ENCODE results near the gene LRR1. TPM values are rescaled to one million over a fixed set of nuclear protein-coding genes. Genes with fewer than 3 reads are reported as not detected.

LRR1 gene
- total and polyA plus RNA-seq, 9 of the 15 experiments (the other 6 are each of a cell fraction or from before 2014, with no cell fraction given) = 26.5 to 58.1 (median 31.8) TPM

DNA sequence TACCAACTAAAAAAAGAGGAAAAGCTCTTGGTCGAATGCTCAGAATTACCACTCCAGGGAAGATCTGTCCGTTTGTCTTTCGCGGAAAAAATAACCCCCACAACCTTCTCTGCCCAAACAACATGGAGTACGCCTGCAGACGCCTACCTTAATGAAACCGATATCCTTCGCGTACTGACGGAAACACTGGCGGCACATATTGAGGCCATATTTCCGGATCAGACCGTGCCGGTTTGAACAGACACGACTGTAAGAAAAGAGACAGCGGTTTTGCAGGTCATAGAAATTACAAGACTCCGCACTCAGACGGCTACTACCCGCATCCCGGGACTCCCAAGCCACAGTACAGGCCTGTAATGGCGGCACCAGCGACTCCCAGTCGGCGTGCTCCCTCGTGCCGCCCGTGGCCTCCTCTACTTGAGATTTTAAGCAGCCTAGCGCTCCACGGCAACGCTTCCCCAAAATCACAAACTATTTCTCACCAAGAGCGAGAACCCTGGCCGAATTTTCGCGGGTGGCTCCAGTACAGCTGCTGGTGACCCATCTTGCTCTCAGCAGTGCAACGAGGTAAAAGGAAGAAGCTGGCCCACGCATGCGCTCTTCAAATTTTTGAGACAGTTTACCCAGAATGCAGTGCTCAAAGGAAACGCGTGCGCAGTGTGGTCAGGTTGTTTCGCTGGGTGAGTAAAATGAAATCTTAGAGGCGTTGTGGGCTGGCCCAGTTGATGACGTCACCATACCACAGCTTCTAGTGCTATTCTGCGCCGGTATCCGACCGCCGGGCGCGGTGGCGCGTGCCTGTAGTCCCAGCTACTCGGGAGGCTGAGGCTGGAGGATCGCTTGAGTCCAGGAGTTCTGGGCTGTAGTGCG lies 12.7 kb upstream of the LRR1 start, which contains the start of gene RPS29 (continued):
- TF ChIP-seq PBX2 (CRISPR knock-in tag; IDR thresholded peaks at IDR 0.05; ENCODE audit: low read depth) (no peak), PBX2 (tag; conservative IDR thresholded peaks at IDR 0.05; ENCODE audit: low read depth) (no peak), RFX5 (IDR thresholded peaks at IDR 0.05; ENCODE audit: low read depth, low read length) (peak; percentile 52; the same call in 1 of the 2 replicates), SRSF7 (optimal IDR thresholded peaks at IDR 0.05; ENCODE audit: low read depth, low read length) (no peak), ZBTB43 (CRISPR knock-in tag; IDR thresholded peaks at IDR 0.05) (no peak), SMAD4 (CRISPR knock-in tag; conservative IDR thresholded peaks at IDR 0.05) (peak; percentile 59; the same call in 1 of the 2 replicates), BDP1 (IDR thresholded peaks at IDR 0.05; ENCODE audit: insufficient read depth, insufficient read length) (peak; percentile 37), MCM5 (IDR thresholded peaks at IDR 0.05; ENCODE audit: low read depth) (no peak), MTA3 (IDR thresholded peaks at IDR 0.05; ENCODE audit: borderline replicate concordance) (peak; percentile 71; the same call in 1 of the 2 replicates), ZFP30 (CRISPR knock-in tag; IDR thresholded peaks at IDR 0.05; ENCODE audit: borderline replicate concordance) (no peak), TRIM28 (IDR thresholded peaks at IDR 0.05) (peak; percentile 96; the same call in 1 of the 2 replicates), SREBF2 (CRISPR knock-in tag; IDR thresholded peaks at IDR 0.05) (no peak), ZNF134 (CRISPR knock-in tag; conservative IDR thresholded peaks at IDR 0.05) (no peak), PHF8 (IDR thresholded peaks at IDR 0.05; ENCODE audit: borderline replicate concordance, low read length) (peak; percentile 80), HMG20A (CRISPR knock-in tag; conservative IDR thresholded peaks at IDR 0.05) (no peak), GABPA (tag; conservative IDR thresholded peaks at IDR 0.05; ENCODE audit: low read depth) (peak; percentile 39; the same call in 1 of the 2 replicates)
- TF ChIP-seq, protein P1, sequence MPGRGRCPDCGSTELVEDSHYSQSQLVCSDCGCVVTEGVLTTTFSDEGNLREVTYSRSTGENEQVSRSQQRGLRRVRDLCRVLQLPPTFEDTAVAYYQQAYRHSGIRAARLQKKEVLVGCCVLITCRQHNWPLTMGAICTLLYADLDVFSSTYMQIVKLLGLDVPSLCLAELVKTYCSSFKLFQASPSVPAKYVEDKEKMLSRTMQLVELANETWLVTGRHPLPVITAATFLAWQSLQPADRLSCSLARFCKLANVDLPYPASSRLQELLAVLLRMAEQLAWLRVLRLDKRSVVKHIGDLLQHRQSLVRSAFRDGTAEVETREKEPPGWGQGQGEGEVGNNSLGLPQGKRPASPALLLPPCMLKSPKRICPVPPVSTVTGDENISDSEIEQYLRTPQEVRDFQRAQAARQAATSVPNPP (IDR thresholded peaks at IDR 0.05; ENCODE audit: borderline replicate concordance, insufficient read depth, insufficient read length) = no peak
- TF ChIP-seq, protein P2, sequence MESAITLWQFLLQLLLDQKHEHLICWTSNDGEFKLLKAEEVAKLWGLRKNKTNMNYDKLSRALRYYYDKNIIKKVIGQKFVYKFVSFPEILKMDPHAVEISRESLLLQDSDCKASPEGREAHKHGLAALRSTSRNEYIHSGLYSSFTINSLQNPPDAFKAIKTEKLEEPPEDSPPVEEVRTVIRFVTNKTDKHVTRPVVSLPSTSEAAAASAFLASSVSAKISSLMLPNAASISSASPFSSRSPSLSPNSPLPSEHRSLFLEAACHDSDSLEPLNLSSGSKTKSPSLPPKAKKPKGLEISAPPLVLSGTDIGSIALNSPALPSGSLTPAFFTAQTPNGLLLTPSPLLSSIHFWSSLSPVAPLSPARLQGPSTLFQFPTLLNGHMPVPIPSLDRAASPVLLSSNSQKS (CRISPR knock-in tag; IDR thresholded peaks at IDR 0.05) = no peak
- TF ChIP-seq, protein P3, sequence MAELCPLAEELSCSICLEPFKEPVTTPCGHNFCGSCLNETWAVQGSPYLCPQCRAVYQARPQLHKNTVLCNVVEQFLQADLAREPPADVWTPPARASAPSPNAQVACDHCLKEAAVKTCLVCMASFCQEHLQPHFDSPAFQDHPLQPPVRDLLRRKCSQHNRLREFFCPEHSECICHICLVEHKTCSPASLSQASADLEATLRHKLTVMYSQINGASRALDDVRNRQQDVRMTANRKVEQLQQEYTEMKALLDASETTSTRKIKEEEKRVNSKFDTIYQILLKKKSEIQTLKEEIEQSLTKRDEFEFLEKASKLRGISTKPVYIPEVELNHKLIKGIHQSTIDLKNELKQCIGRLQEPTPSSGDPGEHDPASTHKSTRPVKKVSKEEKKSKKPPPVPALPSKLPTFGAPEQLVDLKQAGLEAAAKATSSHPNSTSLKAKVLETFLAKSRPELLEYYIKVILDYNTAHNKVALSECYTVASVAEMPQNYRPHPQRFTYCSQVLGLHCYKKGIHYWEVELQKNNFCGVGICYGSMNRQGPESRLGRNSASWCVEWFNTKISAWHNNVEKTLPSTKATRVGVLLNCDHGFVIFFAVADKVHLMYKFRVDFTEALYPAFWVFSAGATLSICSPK (IDR thresholded peaks at IDR 0.05; ENCODE audit: borderline replicate concordance) = no peak

Data from K562 (cell line).